GM15510 (cell line): ENCODE data around the gene CPA4.

Experiments
- POLR2A ChIP-seq: IDR thresholded peaks from 3 replicates; pipeline ENCODE4 v1.6.1; 2011; ENCODE audit warnings: borderline replicate concordance; ENCODE audit not compliant: insufficient read length; ENCODE audit errors: extremely low read depth

The CPA4 gene, protein sequence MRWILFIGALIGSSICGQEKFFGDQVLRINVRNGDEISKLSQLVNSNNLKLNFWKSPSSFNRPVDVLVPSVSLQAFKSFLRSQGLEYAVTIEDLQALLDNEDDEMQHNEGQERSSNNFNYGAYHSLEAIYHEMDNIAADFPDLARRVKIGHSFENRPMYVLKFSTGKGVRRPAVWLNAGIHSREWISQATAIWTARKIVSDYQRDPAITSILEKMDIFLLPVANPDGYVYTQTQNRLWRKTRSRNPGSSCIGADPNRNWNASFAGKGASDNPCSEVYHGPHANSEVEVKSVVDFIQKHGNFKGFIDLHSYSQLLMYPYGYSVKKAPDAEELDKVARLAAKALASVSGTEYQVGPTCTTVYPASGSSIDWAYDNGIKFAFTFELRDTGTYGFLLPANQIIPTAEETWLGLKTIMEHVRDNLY

DNA sequence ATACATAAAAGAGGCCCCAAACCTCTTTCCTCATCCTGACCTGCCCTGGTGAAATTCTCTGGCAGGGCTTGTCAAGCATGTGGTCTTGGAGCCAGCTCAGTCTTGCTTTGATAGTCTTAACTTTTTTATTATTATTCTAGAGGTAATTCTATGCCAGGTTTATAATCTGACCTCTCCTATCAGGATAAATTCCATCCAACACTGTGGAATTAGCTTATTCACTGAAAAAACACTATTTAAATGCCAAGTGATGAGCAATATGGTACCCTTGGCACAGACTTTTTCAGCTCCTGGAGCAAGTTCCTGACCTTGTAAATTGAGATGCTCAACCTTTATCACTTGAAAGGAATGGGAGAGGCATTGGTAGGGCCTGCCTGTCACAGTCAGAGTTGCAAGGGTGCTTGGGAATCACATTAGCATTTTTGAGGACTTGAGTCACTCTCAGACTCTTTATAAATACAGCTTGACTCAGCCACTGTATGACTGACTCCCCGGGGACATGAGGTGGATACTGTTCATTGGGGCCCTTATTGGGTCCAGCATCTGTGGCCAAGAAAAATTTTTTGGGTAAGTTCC is at the start of gene CPA4:
CPA4 (plus strand) TSS at position 480 of the 576 bp plus-strand sequence; CDS start at position 500, 20 bp downstream.
- no peak for TF ChIP-seq POLR2A

- no peak for TF ChIP-seq POLR2A
These were observed 38.4 kb upstream of the CPA4 start for GRCh38 chr7:130254555-130254954.

- TF ChIP-seq POLR2A: no peak
These were observed 36.3 kb upstream of the CPA4 start for GRCh38 chr7:130256704-130257103.

DNA sequence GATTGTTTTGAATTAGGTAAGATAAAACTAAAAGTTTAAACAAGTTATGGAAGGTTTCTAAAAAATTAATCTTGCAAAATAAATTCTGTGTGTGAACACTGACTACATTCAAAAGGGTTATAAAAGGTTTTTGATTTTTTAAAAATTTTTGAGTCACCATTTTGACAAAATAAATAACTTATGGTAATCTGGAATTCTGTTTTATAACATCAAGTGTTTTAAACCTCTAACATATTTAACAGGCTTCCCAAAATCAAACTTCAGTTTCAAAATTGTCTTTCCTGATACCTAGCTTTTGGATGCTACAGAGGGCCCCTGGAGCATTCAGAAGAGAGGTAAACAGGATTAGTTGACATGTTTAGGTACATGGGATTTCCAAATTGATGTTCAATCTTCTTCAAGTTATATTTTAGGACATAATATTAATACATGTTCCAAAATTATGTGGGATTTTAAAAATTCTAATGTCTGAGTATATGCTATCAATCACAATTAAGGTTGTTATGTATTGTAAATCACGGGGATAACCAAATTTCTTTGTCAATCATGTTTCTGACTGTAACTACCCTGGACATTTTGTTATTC is 34.4 kb upstream of the CPA4 start:
- TF ChIP-seq POLR2A: no peak

DNA sequence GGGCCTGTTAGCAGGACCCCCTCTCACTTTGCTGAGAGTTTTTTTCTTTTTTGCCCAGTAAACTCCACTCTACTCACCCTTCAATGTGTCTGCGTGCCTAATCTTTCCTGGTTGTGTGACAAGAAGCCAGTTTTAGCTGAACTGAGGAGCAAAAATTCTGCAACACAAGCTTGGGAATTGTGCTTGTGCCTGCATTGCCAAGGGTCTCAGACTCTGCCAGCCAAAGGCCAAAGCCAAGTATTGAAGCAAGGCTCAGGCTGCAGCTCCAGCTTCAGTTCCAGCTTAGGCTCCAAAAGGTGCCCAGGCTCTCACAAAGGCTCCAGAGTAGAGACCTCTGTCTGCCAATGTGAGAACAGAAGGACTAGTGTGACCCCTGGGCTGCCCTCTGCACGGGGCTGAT is 30.5 kb upstream of the CPA4 start:
- TF ChIP-seq POLR2A: no peak

GRCh38 chr7:130263130-130263529 is 29.8 kb upstream of the CPA4 start:
- no peak for TF ChIP-seq POLR2A

DNA sequence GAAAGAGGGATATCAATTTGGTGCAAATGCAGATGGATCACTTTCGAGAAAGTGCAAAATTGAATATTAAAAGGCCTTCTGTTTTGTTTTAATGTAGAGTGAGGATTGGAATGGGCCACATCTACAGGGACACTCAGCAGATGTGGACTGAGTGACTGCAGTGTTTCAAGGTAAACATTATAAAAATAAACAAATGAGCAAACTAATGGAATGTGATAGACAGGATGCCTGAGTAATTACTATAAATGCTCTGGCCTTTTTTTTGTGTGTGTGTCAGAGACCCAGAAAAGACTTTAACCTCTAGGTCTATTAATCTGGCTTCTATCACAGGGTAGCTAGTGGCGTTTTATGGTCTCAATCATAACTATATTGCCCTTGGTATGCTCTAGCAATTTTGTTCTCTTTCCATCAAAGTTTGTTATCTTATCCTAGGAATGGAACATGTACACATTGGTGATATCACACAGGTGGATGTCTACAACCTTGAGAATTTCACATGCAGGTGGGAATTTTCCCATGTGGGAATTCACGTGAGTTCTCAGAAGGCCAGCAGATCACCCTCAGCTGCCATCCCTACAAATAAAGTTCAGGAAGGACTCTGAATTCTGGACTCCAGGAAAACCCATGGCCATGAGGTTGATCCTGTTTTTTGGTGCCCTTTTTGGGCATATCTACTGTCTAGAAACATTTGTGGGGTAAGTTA is 26.6 kb upstream of the CPA4 start, which contains the start of gene CPA2:
CPA2 (plus strand) TSS at position 606 of the 703 bp plus-strand sequence; CDS start at position 625, 19 bp downstream.
- TF ChIP-seq POLR2A: no peak

- TF ChIP-seq POLR2A: no peak
These were observed 26.0 kb upstream of the CPA4 start for GRCh38 chr7:130266961-130267321.

DNA sequence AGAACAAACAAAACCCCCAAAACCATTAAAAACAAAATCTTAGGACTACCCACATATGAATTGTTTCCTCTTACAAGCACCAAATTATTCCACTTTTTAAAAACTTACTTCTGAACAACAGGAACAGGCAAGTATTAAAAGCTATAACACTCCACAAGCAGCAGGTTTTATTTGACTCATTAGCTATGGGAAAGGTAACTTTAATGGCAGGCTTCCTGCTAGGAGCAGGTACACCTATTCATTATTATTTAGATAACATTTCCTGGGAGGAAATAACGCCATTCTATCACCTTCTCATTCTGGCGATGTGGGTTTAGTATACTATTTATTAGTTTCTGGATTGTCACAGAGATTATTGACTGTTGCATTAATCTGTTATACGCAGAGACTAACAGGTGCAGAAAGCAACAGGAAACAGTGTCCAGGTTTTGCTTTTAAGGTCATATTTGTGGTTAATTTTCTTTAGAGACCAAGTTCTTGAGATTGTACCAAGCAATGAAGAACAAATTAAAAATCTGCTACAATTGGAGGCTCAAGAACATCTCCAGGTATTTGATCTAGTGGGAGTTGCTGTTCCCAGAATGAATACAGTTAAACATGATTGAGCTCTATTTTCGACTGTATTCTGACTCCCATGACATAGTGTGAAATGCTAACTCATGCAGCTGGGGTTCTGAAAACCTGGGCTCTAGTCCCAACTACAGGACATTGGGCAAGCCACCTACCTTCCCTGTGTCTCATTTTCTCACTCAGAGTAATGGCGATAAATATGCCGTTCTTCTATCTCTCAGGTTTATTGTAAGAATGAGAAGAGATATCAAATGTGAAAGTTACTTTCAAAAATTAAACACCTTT is 24.3 kb upstream of the CPA4 start:
- no peak for TF ChIP-seq POLR2A

DNA sequence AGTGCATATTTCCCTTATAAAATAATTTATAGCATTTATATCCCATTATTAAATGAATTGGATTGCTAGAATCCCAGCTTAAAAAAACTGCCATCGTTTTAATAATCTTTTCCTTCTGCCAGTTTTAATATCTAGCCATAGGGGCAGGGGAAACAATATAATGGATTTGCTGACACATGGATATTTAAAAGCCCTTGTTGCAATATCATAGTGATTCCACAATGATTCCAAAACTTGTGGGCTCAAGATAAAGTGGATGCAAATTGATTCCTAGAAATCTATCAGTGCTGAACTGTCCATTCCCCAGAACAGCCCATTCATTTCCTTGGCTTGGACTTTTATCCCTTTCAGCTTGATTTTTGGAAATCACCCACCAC is 23.7 kb upstream of the CPA4 start:
- no peak for TF ChIP-seq POLR2A

GRCh38 chr7:130270947-130271800 is 21.8 kb upstream of the CPA4 start:
- TF ChIP-seq POLR2A: no peak

- no peak for TF ChIP-seq POLR2A
These were observed 20.4 kb upstream of the CPA4 start for GRCh38 chr7:130272381-130273080.

DNA sequence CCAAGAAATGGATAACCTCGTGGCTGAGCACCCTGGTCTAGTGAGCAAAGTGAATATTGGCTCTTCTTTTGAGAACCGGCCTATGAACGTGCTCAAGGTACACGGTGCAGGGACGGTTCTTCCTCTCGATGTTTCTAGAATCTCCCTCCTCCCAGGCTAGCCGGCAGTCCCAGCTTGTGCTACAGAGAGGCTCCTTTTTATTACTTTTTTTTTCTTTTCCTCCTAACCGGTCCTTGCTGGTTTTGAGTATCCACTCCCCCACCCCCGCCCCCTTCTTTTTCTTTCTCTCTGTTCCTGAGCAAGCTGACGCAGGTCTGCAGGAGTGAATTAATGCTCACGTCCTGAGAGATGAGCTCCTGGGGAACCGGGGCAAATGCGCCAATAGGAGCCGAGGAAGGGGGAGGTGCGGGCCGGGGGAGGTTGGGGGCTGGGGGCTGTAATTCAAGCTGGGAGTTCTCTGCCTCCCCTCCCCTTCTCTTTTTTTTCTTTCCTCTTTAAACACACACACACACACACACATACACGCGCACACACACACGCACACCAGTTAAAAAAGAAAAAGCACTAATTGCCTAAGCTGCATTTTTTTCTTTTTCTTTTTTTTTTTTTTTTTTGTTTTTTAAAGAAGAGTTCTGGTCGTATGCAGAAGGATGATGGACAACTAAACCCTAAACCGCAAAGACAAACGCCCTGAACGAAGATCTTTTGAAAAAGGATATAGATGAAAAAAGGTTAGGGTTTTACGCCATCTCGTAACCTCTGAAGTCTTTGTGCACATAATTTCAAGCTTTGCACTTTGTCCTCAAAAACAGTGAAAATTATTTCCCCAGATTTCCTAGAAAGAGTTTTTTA is 19.7 kb upstream of the CPA4 start:
- TF ChIP-seq POLR2A: no peak

DNA sequence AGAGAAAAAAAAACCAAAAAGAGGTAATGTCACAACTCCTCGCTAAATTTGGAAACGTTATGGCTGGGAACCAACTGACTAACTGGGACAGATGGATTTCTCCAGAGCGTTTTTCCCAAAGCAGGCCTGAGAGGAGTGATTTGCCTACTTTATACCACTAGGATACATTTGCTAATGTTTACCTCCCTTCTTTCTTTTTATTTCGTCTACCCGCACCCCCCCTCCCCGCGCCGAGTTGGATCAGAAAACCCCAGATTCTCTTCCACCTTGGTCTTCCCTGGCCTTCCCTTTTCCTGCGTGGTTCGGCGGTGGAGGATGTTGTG is 19.1 kb upstream of the CPA4 start:
- TF ChIP-seq POLR2A: no peak
